Stimulated activated CD8-positive, alpha-beta memory T cell treated with anti-CD3 and anti-CD28 coated beads, Interleukin-7, amount 100 ng/mL, for 48 hours (primary cell): ENCODE data around the gene LUZP1.

Source experiments
- DNase-seq, 2 donors: peaks; one replicate each; pipeline ENCODE4 v3.0.0-alpha.2; 2020; ENCODE audit warnings: low read depth in 1 of 2; ENCODE audit errors: extremely low read depth in 1 of 2

LUZP1 gene

DNA sequence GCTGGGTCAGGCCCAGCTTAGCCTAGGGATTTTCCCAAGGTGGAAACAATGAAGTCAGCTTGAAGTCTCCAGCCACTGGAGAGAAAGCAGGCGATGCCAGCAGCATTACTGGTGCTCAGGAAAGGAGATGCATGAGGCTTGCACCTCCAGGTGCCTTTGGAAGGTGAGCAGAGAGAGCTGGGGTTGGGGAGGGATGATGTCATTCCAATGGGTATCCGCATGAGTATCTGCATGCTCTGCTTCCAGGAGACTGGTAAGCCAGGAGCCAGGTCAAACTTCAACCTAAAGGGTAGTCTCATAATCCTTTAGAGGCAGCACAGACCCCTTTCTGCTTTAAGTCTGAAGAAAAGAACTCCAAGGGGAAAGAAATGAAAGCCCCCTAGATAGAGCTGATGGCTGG, 80.6 kb downstream of the LUZP1 start:
- no peak for DNase-seq

- DNase-seq, result no peak
Measured at GRCh38 chr1:23085696-23086095, 83.0 kb downstream of the LUZP1 start.

- DNase-seq, result no peak
Measured at GRCh38 chr1:23084880-23085279, 83.8 kb downstream of the LUZP1 start.

GRCh38 chr1:23083714-23084480, 84.8 kb downstream of the LUZP1 start:
- no peak for DNase-seq

DNA sequence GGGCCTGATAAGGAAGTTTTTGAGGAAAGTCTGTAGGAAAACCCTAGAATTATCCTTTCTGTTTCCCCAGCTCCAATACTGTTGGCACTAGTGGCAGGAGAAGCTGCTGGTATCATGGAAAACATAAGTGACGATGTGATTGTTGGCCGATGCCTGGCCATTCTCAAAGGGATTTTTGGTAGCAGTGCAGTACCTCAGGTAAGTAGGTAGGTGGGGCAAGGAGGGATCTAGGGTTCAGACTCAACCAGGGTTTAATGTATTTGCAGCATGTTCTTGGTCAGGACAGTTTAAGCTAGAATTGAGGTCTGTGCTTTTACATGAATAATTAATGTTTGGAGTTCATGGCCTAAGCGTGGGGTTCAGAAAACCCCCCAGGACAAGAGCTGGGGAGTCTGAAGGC, 87.3 kb downstream of the LUZP1 start:
- DNase-seq, result no peak

- no peak for DNase-seq
Measured at GRCh38 chr1:23080885-23081284, 87.8 kb downstream of the LUZP1 start.

- DNase-seq, result no peak
Measured at GRCh38 chr1:23079025-23079424, 89.6 kb downstream of the LUZP1 start.

- DNase-seq, result no peak
Measured at GRCh38 chr1:23074012-23074411, 94.6 kb downstream of the LUZP1 start.

GRCh38 chr1:23069675-23070074, 99.0 kb downstream of the LUZP1 start:
- no peak for DNase-seq

DNA sequence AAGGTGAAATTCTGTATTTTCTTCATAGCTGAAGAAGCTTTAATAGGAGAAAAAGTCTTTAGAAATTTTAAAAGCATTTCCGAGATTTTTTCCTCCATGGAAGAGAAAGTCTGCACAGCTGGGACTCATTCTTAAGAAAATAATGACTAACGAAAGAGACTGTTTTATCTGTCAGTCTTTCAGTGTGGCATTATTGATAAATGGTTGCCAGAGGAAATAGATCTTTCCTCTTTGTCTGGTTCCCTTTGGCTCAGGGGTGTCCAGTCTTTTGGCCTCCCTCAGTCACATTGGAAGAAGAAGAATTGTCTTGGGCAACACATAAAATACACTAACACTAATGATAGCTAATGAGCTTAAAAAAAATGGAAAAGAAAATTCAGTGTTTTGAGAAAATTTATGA, 99.5 kb downstream of the LUZP1 start:
- no peak for DNase-seq

DNA sequence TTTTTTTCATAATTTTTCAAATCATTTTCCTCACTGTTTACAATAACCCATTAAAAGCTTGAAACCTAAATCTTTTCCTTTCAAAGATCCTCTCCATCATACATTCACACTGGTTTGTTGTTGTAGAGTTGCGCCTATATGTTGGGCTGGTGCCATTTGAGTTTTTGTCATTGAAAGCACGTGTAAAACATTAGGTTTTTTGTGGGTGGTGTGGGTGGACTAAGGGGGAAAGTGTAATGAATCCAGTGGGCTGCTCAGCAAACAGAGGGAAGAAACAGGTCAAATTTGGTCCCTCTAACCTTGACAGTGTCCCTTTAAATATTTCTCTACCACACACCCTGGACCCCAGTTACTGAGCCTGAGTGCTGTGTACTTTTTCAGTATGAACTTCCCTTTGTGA, 102.6 kb downstream of the LUZP1 start:
- no peak for DNase-seq

- DNase-seq, result no peak
Measured at GRCh38 chr1:23065385-23065784, 103.3 kb downstream of the LUZP1 start.

DNA sequence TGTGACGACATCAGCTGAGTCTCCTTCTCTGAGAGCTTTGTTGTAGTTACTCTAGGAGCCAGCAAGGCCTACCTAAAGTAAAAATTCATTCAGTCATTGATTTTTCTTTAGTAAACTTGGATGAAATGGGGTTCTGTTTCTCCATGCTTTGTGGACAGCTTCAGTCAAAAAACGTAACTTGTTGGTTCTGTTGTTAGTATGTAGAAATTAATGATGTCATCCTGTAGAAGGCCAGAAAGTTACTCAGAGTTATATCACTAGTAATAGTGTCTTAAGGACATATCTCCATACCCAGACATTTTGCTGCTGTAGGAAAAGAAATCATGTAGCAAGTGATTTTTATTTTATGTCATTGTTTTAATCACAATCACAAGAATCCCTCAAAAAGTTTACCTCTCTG, 106.4 kb downstream of the LUZP1 start:
- DNase-seq, result no peak

GRCh38 chr1:23057301-23057700, 111.4 kb downstream of the LUZP1 start:
- no peak for DNase-seq

DNA sequence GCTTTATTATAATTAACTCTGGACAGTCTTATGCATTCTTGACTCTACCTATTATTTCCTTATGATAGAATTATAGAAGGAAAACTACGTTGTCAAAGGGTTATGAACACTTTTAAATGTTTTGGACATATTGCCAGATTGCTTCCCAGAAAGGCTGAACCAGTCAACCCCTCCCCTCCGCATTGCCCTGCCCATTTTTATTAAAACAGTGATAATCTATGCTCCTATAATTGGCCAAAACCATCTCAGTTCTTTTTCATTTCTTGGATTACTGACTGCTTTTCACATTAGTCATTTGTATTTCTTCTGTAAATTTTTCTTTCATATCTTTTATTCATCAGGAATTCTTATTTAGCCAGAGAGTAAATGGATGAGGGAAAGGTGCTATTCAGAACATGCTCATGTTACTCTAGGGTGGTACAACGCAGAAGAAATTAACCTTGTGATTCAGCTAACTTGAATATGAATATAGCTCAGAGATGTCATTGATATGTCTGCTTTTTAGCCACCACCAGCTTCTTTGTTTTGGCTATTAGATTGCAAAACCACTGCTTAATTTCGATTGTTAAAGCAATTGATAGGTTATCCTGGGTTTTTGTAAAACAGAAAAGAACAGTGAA, 117.3 kb downstream of the LUZP1 start:
- no peak for DNase-seq

- DNase-seq, result no peak
Measured at GRCh38 chr1:23050201-23050600, 118.5 kb downstream of the LUZP1 start.

GRCh38 chr1:23044035-23044434, 124.6 kb downstream of the LUZP1 start:
- no peak for DNase-seq

- DNase-seq, result no peak
Measured at GRCh38 chr1:23040509-23040908, 128.1 kb downstream of the LUZP1 start.

GRCh38 chr1:23039308-23039826, 129.3 kb downstream of the LUZP1 start:
- DNase-seq, result no peak

DNA sequence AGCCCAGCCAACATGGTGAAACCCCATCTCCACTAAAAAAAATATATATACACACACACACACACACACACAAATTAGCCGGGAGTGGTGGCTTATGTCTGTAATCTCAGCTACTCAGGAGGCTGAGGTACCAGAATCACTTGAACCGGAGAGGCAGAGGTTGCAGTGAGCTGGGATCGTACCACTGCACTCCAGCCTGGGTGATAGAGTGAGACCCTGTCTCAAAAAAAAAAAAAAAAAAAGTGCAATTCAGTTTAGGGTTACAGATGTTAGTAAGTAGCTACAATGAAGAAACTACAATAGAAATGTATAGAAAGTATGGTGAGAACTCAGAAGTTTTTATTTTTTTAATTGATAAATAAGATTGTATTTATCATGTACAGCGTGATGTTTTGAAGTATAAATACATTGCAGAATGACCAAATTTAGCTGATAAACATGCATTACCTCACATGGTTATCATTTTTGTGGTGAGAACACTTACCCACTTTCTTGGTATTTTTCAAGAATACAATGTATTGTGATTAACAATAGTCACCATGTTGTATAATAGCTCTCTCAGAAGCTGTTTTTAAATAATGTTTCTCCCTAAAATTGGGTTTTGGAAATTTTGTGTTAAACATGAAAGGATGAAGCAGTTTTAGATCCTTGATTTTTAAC, 131.4 kb downstream of the LUZP1 start:
- DNase-seq, result no peak

- no peak for DNase-seq
Measured at GRCh38 chr1:23035823-23036452, 132.7 kb downstream of the LUZP1 start.
